Activated CD8-positive, alpha-beta memory T cell treated with anti-CD3 and anti-CD28 coated beads, Interleukin-2, amount 10 ng/mL, durations not matched to agents 7 days and 5 days (primary cell): ENCODE data around the gene RHEBL1. TPM values are rescaled to one million over a fixed set of nuclear protein-coding genes. Genes with fewer than 3 reads are reported as not detected.

ENCODE experiments used
- ATAC-seq: fragments of 150-1000 bp; cut with Tn5 transposase; one replicate; pipeline ENCODE4 v1.10.0; 2021; ENCODE audit warnings: moderate library complexity
- CTCF ChIA-PET: fragments of 350-600 bp; sonication (Branson Sonifier 250); formaldehyde crosslinking; loops from one replicate; lab custom pipeline; 2021; ENCODE audit warnings: antibody characterized with exemption; lab: Charles Lee
- DNase-seq: peaks from one replicate; pipeline ENCODE4 v3.0.0-alpha.2; 2020
- H3K27ac Mint-ChIP-seq: one replicate; pipeline ENCODE4 v1.8.0; 2021; ENCODE audit warnings: mild to moderate bottlenecking, mixed read lengths
- H3K27me3 Mint-ChIP-seq: one replicate; pipeline ENCODE4 v1.8.0; 2021; ENCODE audit warnings: mixed read lengths
- H3K36me3 Mint-ChIP-seq: one replicate; pipeline ENCODE4 v1.8.0; 2021; ENCODE audit warnings: mild to moderate bottlenecking, mixed read lengths
- H3K4me1 Mint-ChIP-seq: one replicate; pipeline ENCODE4 v1.8.0; 2021; ENCODE audit warnings: mixed read lengths
- H3K4me3 Mint-ChIP-seq: one replicate; pipeline ENCODE4 v1.8.0; 2021; ENCODE audit warnings: mild to moderate bottlenecking, moderate library complexity, mixed read lengths
- H3K9me3 Mint-ChIP-seq: one replicate; pipeline ENCODE4 v1.8.0; 2022; ENCODE audit warnings: low read depth, mixed read lengths
- total RNA-seq, 2 experiments: library from RNA; stranded (reverse); gene quantifications; one replicate each; pipeline ENCODE4 v1.2.3, GENCODE V29; 2021

The RHEBL1 gene
- total RNA-seq, 2 experiments from 2014 or later = 14.9 to 15.1 TPM

DNA sequence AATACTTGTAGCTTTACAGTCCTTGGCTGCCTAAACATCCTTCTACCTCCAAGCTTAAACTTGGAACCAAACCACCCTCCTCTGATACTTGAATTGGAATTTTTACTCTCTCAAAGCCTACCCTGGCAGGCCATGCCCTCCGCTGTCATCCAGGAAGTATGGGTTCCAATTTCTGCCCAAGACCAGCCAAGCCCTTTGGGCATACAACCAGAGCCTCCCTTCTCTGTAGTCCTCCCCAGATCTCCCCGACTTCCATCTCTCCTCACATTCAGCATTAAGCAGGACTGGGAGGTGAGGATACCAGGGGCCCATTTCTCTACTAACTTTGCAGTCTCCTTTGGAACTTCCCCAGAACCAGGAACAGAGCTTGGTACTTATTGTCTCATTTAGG, 25.2 kb upstream of the RHEBL1 start:
- CTCF ChIA-PET = interaction anchor here (0.6 to 11.8 kb wide), 10 partner anchors 8 to 728 kb away, joined by 3 to 222 read pairs (median 10); partner anchors contain the start of genes DDN, LMBR1L, TUBA1A and TUBA1B
- Mint-ChIP-seq H3K36me3 (peaks cover 8% of the 10 kb centered on the region), H3K4me1 (peaks cover 36% of the 10 kb centered on the region), H3K27ac (no peak overlapping the region), H3K9me3 (no peaks in the 10 kb centered on the region), H3K27me3 (peaks cover 57% of the 10 kb centered on the region), H3K4me3 (no peak overlapping the region)
- ATAC-seq = no peak
- no peak for DNase-seq

DNA sequence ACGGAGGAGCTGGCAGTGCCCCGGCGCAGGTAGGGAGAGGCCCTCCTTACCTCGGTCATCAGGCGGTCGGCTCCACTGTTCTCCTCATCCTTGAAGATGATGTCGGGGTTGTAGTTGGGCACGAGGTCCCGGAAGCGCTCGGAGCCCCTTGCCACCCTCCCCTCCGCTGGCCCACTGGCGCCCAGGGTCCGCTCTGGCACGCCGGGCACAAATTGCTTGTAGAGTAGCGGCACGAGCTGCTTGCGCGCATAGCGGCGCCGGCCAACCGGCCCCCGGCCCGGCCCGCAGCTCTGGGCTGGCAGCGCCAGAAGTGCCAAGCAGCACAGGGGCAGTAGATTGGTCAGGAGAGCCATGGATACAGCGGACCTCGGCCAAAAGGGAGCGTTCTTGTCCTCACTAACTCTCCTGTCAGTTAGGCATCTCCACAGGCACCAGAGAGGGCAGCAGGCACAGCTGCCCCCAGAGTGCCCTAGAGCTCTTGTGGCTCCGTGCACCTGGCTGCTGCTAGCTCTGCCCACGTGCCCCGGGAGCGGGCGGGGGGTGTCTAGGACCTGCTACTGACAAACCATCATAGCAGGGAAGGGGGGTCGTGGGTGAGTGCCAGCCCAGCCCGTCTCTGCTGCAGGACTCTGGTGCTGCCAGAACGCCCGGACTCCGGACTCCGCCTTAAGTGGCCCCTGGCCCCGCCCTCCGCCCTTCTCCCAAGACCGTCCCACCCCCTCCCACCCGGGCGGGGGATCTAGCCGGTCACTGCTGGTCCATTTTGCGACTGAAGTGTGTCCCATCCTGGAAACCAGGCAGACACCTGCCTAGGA, 24.6 kb upstream of the RHEBL1 start, which contains the start of gene DHH:
TSS of gene DHH (minus strand) at position 642 of the 815 bp plus-strand sequence. CDS start at position 353, 289 bp downstream.
- Mint-ChIP-seq H3K36me3 (peaks cover 8% of the 10 kb centered on the region), H3K4me3 (peak within 1 kb of the TSS; percentile 24), H3K27me3 (peaks cover 60% of the 10 kb centered on the region), H3K9me3 (no peaks in the 10 kb centered on the region), H3K4me1 (peaks cover 40% of the 10 kb centered on the region), H3K27ac (no peak within 1 kb of the TSS)
- CTCF ChIA-PET = interaction anchor here (0.8 to 11.8 kb wide), 15 partner anchors 8 to 244 kb away, joined by 3 to 222 read pairs (median 13); partner anchors contain the start of genes DDN, LMBR1L, RHEBL1 and TUBA1A
- no peak for DNase-seq
- ATAC-seq = no peak

DNA sequence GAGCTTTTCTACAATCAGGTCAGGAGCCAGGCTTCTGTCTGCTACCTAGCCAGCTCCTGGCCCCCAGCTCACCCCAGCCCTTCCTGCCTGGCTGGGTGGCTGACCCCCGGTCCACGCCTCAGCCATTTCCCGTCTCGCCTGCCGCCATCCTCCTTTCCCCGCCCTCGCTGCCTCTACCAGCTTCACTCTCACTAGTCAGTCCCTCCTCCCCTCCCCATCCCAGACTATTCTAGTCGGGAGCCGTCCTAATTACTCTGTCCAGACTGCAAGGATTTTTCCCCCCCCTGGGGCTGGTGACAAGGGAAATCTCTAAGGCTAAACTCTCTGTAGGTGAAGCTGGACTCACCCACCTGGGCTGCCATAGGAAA, 24.0 kb upstream of the RHEBL1 start:
- Mint-ChIP-seq H3K27ac (no peak overlapping the region), H3K27me3 (peaks cover 64% of the 10 kb centered on the region), H3K4me1 (peaks cover 45% of the 10 kb centered on the region), H3K36me3 (peaks cover 8% of the 10 kb centered on the region), H3K4me3 (peak overlapping the region; percentile 24), H3K9me3 (no peaks in the 10 kb centered on the region)
- ATAC-seq = no peak
- no peak for DNase-seq
- CTCF ChIA-PET = interaction anchor here (0.8 to 11.8 kb wide), 17 partner anchors 7 to 244 kb away, joined by 3 to 222 read pairs (median 13); partner anchors contain the start of genes DDN, LMBR1L, PRPH and RHEBL1

DNA sequence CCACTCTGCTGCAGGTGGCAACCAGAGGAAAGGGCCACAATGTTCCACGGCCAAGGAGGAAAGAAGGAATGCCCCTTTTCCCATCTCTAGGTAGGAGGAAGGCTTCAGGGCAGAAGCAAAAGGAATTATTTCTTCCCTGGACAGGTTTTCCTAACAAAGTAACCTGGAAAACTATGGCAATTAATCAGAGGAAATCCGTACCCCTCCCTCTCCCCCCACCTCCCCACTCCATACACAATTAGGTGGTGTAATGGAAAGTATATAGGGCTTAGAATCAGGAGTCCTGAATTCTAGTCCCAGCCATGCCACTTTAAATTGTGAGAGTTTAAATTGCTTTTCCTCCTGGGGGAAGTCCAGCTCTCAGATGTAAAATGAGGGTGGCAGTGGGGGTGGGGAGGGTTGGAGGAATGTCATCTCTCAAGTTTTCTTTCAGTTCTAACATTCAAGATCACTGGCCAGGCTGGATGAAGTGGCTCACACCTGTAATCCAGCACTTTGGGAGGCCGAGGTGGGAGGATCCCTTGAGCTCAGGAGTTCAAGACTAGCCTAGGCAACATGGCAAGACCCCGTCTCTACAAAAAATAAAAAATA, 23.1 kb upstream of the RHEBL1 start:
- Mint-ChIP-seq H3K27ac (no peak overlapping the region), H3K36me3 (peaks cover 8% of the 10 kb centered on the region), H3K27me3 (peaks cover 70% of the 10 kb centered on the region), H3K4me1 (peaks cover 54% of the 10 kb centered on the region), H3K4me3 (no peak overlapping the region), H3K9me3 (no peaks in the 10 kb centered on the region)
- CTCF ChIA-PET = interaction anchor here (0.6 to 11.8 kb wide), 24 partner anchors 8 to 239 kb away, joined by 3 to 222 read pairs (median 6); partner anchors contain the start of genes DDN, LMBR1L, PRPH and RHEBL1
- DNase-seq (no peak), ATAC-seq (no peak)

DNA sequence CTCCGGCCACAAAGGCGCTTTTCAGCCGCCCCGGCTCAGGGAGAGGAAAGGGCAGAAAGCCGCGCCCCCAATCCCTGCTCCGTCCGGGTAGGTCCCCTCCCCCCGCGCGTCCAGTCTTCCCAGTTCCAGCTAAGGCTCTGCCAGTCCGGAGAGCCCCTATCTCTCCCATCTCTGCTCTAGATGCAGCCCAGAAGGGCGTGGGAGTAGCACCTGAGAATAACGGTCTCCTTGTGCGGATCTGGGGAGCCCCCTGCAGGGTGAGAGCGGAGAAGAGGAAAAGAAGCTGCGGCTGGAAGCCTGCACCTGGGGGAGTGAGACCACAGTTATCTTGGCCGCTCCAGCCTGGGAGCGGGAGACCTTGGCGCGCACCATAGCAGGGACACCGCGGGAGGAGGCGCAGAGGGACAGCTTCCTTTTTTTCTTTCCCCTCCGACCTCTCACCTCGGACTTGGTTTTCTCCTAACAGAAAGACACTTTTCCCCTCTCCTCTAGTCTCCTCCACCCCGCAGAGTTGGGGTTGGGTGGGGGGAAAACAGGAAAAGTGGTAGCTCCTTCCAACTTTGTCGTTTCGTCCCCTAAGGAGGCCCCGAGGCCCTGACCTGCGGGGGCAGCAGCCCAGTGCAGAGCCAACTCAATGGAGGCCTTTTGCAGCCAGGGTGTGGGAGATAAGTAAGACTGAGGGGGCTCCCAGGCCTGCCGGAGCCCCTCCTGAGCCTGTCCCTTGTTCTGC, 22.5 kb upstream of the RHEBL1 start:
- Mint-ChIP-seq H3K27ac (no peak overlapping the region), H3K9me3 (no peaks in the 10 kb centered on the region), H3K4me3 (peak overlapping the region; percentile 43), H3K4me1 (peaks cover 60% of the 10 kb centered on the region), H3K27me3 (peaks cover 70% of the 10 kb centered on the region), H3K36me3 (peaks cover 8% of the 10 kb centered on the region)
- DNase-seq = peak; percentile 73
- peak; percentile 35 for ATAC-seq
- CTCF ChIA-PET = interaction anchor here (0.6 to 11.8 kb wide), 21 partner anchors 9 to 239 kb away, joined by 3 to 222 read pairs (median 5); partner anchors contain the start of genes DDN, LMBR1L and RHEBL1

DNA sequence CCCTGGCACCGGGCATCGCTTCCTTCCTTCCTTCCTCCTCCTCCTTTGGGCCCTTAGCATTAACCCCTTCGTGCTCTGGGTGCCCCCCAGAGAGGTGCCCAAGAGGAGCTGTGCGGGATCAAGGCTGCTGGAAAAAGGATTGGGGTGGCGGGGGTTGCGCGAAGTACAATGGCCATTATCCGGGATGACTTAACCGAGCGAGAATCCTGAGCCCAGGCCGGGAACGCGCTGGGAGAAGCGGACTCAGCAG, 22.0 kb upstream of the RHEBL1 start:
- CTCF ChIA-PET = interaction anchor here (1.0 to 11.8 kb wide), 18 partner anchors 9 to 145 kb away, joined by 3 to 222 read pairs (median 8); partner anchors contain the start of genes DDN, LMBR1L and RHEBL1
- Mint-ChIP-seq H3K4me1 (peaks cover 65% of the 10 kb centered on the region), H3K27ac (no peak overlapping the region), H3K4me3 (no peak overlapping the region), H3K9me3 (no peaks in the 10 kb centered on the region), H3K36me3 (peaks cover 8% of the 10 kb centered on the region), H3K27me3 (peaks cover 70% of the 10 kb centered on the region)
- ATAC-seq = no peak
- no peak for DNase-seq

DNA sequence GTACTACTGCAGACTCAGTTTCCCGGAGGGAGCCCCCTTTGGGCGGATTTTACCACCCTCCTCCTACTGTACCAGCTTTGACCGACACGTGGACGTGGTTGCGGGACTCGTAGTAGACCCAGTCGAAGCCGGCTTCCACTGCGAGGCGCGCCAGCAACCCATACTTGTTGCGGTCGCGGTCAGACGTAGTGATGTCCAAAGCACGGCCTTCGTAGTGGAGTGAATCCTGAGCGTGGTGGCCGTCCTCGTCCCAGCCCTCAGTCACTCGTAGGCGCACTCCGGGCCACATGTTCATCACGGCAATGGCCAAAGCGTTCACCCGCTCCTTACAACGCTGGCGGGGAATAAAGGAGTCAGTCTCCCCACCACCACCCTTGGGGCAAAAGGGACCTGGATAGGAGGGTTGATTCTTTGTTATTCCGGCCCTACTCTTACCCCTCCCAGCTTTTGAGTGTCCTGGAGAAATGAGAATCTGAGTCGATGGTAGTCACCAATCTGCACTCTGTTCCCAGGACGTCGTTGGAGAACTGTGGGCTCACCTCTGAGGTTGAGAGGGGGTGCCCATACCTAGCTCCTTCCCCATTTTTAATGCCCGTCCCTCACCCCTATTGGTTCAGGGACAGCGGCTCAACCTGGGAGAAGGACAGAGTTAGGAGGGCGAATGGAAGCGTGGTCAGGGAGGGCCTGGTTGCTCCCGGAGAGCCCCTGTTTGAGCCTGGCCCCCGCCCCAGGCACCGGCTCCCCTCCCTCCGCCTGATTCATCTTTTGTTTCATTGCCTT, 21.5 kb upstream of the RHEBL1 start:
- ATAC-seq (no peak), DNase-seq (no peak)
- Mint-ChIP-seq H3K27ac (no peak overlapping the region), H3K4me1 (peaks cover 70% of the 10 kb centered on the region), H3K36me3 (peaks cover 8% of the 10 kb centered on the region), H3K9me3 (no peaks in the 10 kb centered on the region), H3K27me3 (peaks cover 70% of the 10 kb centered on the region), H3K4me3 (no peak overlapping the region)
- CTCF ChIA-PET = interaction anchor here (1.1 to 11.8 kb wide), 15 partner anchors 10 to 146 kb away, joined by 3 to 222 read pairs (median 11); partner anchors contain the start of genes DDN, LMBR1L and RHEBL1

DNA sequence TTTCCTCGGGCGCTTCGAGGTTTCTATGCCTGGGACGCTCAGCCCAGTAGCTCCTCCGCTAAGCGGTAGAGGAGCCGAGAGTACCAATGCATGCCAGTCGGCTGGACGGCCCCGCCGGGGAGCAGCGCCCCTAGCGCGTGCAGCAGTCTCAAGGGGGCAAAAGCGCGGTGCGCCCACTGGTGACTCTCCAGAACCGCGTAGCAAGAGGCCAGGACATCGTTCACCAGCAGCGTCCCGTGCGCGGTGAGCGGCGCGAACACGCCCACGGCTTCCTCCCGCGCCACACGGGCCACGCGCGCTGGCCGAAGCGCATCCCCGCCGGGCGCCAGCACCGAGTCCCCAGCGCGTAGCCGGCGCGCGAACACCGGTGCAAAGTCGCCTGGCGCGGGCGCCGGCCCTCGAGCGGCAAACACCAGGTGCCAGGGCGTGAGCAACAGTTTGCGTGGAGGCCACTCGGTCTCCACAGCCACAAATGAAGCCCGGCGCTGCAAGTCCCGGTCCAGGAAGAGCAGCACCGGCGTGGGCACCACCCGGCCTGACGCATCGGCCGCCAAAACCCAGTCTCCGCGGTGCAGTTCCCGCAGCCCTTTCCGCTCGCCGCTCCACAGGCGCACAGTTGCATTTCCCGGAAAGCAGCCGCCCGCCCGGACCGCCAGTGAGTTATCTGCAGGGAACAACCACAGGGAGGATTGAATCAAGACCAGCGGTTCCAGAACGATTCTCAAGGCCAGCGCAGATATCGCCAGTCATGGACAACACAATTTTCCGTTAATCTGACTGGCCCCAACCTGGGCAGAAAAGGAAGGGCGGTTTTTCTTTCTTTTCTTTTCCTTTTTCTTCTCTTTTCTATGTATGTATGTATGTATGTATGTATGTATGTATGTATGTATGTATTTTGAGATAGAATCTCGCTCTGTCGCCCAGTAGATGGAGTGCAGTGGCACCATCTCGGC, 20.3 kb upstream of the RHEBL1 start:
- H3K4me1 Mint-ChIP-seq = peaks cover 74% of the 10 kb centered on the region
- H3K27ac Mint-ChIP-seq = peak overlapping the region; percentile 43
- peak overlapping the region; percentile 65 for H3K4me3 Mint-ChIP-seq
- H3K27me3 Mint-ChIP-seq = peaks cover 62% of the 10 kb centered on the region
- DNase-seq (peak; percentile 62), ATAC-seq (peak; percentile 37)
- CTCF ChIA-PET = interaction anchor here (0.7 to 6.8 kb wide), 19 partner anchors 9 to 145 kb away, joined by 3 to 179 read pairs (median 16); partner anchors contain the start of genes DDN, DHH, KMT2D and LMBR1L
- H3K9me3 Mint-ChIP-seq = no peaks in the 10 kb centered on the region
- no peaks in the 10 kb centered on the region for H3K36me3 Mint-ChIP-seq

DNA sequence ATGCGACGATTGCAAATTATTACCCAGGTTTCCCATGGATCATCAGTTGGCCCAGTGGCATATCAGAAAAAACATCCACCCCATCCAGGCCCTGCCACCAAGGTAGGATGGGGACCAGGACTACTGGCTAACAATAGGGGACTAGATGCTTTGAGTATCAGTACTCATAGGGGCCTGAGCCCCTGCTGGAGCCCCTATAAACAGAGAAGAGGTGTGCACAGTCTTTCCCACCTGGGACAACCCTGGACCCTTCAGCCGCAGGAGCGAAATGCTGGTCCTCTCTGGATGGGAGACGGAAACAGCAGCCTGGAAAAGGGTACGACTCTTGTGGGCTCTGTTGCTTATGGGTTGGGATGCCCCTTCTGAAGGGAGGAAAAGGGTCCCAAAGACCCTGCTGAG, 19.2 kb upstream of the RHEBL1 start:
- ATAC-seq (no peak), DNase-seq (no peak)
- Mint-ChIP-seq H3K9me3 (no peaks in the 10 kb centered on the region), H3K27ac (no peak overlapping the region), H3K27me3 (peaks cover 51% of the 10 kb centered on the region), H3K36me3 (no peaks in the 10 kb centered on the region), H3K4me1 (peaks cover 73% of the 10 kb centered on the region), H3K4me3 (no peak overlapping the region)
- CTCF ChIA-PET = interaction anchor here (0.6 to 6.7 kb wide), 43 partner anchors 10 to 273 kb away, joined by 3 to 179 read pairs (median 5); partner anchors contain the start of genes DDN, DHH, KMT2D and LMBR1L

DNA sequence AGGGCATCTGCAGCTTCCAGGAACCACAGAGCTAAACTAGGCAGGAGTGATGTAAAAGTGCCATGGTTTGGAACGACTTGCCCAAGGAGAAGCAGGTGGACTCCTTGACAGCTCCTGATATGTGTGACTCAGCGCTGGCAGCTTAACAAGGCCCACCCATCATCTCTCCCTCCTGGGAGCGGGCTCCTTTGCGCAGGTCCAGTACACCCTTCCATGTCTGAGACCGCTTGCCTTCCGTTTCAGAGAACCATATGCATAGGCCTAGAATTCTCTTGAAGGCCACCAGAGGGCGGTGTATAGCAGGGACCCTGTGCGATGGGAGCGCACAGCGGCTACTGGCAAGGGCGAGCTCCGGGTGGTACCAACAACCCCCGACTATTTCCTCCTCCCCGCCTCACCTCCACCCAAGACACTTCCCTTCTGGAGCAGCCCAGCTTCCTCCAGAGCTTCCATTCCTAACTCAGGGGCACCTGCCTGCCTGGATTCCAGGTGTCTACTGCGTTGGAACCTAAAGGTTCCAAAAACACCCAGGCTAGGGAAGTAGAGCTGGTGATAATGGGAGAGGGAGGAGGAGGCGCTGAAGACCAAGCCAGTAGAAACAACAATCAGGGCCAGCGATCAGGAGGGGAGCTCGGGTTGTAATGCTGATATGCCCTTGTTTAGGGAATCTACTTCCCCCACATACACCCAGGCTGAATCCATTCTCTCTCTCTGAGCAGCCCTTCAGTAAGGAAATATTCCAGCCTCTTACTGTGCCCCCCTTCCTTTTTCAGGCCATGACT, 18.6 kb upstream of the RHEBL1 start:
- no peaks in the 10 kb centered on the region for H3K36me3 Mint-ChIP-seq
- ATAC-seq (peak; percentile 86), DNase-seq (peak; percentile 82)
- H3K4me3 Mint-ChIP-seq = no peak overlapping the region
- H3K27ac Mint-ChIP-seq = peak overlapping the region; percentile 6
- no peaks in the 10 kb centered on the region for H3K9me3 Mint-ChIP-seq
- CTCF ChIA-PET = interaction anchor here (0.5 to 6.7 kb wide), 52 partner anchors 9 to 272 kb away, joined by 3 to 179 read pairs (median 4); partner anchors contain the start of genes ARF3, DDN, DHH and KMT2D
- H3K4me1 Mint-ChIP-seq = peaks cover 67% of the 10 kb centered on the region
- peaks cover 45% of the 10 kb centered on the region for H3K27me3 Mint-ChIP-seq

DNA sequence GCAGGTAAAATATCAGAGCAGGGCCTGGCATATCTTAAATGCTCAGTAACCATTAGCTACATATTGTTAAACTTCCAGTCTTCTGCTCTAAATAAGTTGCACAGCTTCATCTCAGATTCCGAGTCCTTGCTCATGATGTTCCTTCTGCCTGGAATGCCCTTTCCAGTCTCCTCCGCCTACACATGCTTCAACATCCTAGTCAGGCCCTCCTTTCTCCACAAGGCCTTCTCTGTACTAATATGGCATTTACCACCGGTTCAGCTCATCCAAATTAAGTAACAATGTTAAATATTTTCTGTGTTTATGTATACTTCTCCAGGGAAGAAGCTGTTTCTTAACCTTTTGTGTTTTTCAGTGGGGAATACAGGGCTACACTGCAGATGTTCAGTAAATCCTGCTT, 16.3 kb upstream of the RHEBL1 start:
- no peak overlapping the region for H3K27ac Mint-ChIP-seq
- no peaks in the 10 kb centered on the region for H3K36me3 Mint-ChIP-seq
- no peaks in the 10 kb centered on the region for H3K9me3 Mint-ChIP-seq
- no peak for DNase-seq
- CTCF ChIA-PET = interaction anchor here (0.6 to 6.7 kb wide), 9 partner anchors 11 to 166 kb away, joined by 3 to 179 read pairs (median 13); partner anchors contain the start of genes DHH, RHEBL1 and TUBA1B
- H3K4me3 Mint-ChIP-seq = no peak overlapping the region
- ATAC-seq = no peak
- H3K4me1 Mint-ChIP-seq = peaks cover 52% of the 10 kb centered on the region
- H3K27me3 Mint-ChIP-seq = peaks cover 22% of the 10 kb centered on the region
